Testis (tissue), 3 donors: Measurements from ENCODE around the gene SPRYD3. TPM values are rescaled to one million over a fixed set of nuclear protein-coding genes. Genes with fewer than 3 reads are reported as not detected.
A peak's percentile ranks its signal among the peaks of the same experiment; 100 is the strongest.

Experiments used
- DNase-seq: peaks from one replicate; pipeline ENCODE4 v3.0.0-alpha.2; 2019
- H3K27ac ChIP-seq, 2 donors: fragments of 200-600 bp; sonication (generic); one replicate each; pipeline ENCODE4 v1.5.1; 2019
- H3K27me3 ChIP-seq: fragments of 200-600 bp; sonication (generic); one replicate; pipeline ENCODE4 v1.5.1; 2019
- H3K36me3 ChIP-seq: fragments of 200-600 bp; sonication (generic); one replicate; pipeline ENCODE4 v1.5.1; 2017; ENCODE audit warnings: low read depth; ENCODE audit errors: missing control alignments
- H3K4me1 ChIP-seq: fragments of 200-600 bp; sonication (generic); one replicate; pipeline ENCODE4 v1.5.1; 2019
- H3K4me3 ChIP-seq, 2 donors: fragments of 200-600 bp; sonication (generic); one replicate each; pipeline ENCODE4 v1.5.1; 2017 to 2019
- H3K9me3 ChIP-seq: fragments of 200-600 bp; sonication (generic); one replicate; pipeline ENCODE4 v1.5.1; 2017
- POLR2A ChIP-seq: fragments of 450-650 bp; IDR thresholded peaks from one replicate; pipeline ENCODE4 v1.6.1; 2017; ENCODE audit warnings: antibody characterized with exemption, mild to moderate bottlenecking, moderate library complexity
- WGBS, 2 donors: methylation state at CpG; one replicate each; pipeline ENCODE4 v1.1.5; 2018; 5-methylcytosine and 5-hydroxymethylcytosine counted together
- intact Hi-C: fragments of 100-400 bp; cut with DNase I; formaldehyde crosslinking; loops from one replicate; pipeline ENCODE4 v1.15.1; 2023; ENCODE audit warnings: low total_unique reads
- polyA plus RNA-seq: library from polyadenylated mRNA; stranded (reverse); fragments of 350-450 nt; fragmentation: Illumina TruSeq; extraction: RNeasy Lipid Tissue Mini Kit (QIAGEN cat#74804); gene quantifications from one replicate; pipeline ENCODE4 v1.2.3, GENCODE V29; 2014; ENCODE audit warnings: low read depth, low replicate concordance; ENCODE audit not compliant: insufficient read depth
- total RNA-seq, 2 donors: library from RNA; depleted of rRNA; stranded (reverse); fragments of >200 nt; gene quantifications; one replicate each; pipeline ENCODE4 v1.2.3, GENCODE V29; 2016
- TF ChIP-seq, protein P1 (sequence below), 3 experiments: fragments of 450-650 bp in 2 of 3; fragments of 200-600 bp in 1 of 3; sonication (generic) in 1 of 3; IDR thresholded peaks; one replicate each; pipeline ENCODE4 v1.5.1; 2016 to 2019; ENCODE audit warnings: antibody characterized with exemption in 3 of 3, mild to moderate bottlenecking in 2 of 3, moderate library complexity in 1 of 3

The SPRYD3 gene
- total and polyA plus RNA-seq, 3 donors from 2014 or later, result 27.7 to 29.5 (median 29.5) TPM

DNA sequence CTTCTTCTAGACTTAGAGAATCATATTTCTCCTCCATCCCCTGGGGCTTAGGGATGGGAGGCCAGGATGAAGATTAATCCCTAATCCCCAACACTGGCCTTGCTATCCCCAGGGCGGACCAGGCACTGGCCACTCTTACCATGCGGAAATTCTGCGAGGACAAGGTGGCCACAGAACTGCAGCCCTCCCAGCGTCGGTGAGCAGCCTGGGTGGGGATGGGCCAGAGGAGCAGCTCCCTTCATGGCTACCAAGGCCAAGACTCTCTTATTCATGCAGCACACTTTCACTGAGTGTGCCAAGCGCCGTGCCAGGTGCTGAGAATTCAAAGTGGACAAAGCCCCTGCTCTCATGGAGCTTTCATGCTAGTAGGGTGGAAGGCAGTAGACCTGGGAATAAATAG is 22.3 kb downstream of the SPRYD3 start:
- Histone ChIP-seq H3K4me3 (no peak overlapping the region), H3K4me1 (peaks cover 43% of the 10 kb centered on the region), H3K36me3 (no peaks in the 10 kb centered on the region), H3K9me3 (no peaks in the 10 kb centered on the region), H3K27ac (peak overlapping the region in 1 of 2 donors; percentile 63), H3K27me3 (no peaks in the 10 kb centered on the region)
- no peak for DNase-seq
- intact Hi-C loops, result no loop called here
- TF ChIP-seq, protein P1, sequence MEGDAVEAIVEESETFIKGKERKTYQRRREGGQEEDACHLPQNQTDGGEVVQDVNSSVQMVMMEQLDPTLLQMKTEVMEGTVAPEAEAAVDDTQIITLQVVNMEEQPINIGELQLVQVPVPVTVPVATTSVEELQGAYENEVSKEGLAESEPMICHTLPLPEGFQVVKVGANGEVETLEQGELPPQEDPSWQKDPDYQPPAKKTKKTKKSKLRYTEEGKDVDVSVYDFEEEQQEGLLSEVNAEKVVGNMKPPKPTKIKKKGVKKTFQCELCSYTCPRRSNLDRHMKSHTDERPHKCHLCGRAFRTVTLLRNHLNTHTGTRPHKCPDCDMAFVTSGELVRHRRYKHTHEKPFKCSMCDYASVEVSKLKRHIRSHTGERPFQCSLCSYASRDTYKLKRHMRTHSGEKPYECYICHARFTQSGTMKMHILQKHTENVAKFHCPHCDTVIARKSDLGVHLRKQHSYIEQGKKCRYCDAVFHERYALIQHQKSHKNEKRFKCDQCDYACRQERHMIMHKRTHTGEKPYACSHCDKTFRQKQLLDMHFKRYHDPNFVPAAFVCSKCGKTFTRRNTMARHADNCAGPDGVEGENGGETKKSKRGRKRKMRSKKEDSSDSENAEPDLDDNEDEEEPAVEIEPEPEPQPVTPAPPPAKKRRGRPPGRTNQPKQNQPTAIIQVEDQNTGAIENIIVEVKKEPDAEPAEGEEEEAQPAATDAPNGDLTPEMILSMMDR (IDR thresholded peaks at IDR 0.05), result no peak
- no peak for TF ChIP-seq POLR2A
- WGBS, 2 donors, result 94 to 96% methylated on average over 5 to 7 of the region's 7 CpGs

DNA sequence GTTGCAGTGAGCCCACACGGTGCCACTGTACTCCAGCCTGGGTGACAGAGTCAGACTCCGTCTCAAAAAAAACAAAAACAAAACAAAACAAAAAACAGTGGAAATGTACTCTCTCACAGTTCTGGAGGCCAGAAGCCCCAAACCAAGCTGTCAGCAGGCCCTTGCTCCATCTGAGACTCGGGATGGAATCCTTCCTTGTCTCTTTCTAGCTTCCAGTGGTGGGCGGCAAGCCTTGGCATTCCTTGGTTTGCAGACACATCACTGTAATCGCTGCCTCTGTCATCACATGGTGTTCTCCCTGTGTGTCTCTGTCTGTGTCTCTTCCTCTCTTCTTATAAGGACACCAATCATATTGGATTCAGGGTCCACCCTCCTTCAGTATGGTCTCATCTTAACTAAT is 22.9 kb downstream of the SPRYD3 start:
- Histone ChIP-seq H3K27me3 (no peaks in the 10 kb centered on the region), H3K4me3 (no peak overlapping the region), H3K9me3 (no peaks in the 10 kb centered on the region), H3K27ac (peak overlapping the region in 1 of 2 donors; percentile 63), H3K36me3 (no peaks in the 10 kb centered on the region), H3K4me1 (peaks cover 43% of the 10 kb centered on the region)
- DNase-seq, result no peak
- 70 to 78% methylated on average over 5 of the region's 5 CpGs for WGBS, 2 donors
- intact Hi-C loops, result no loop called here
- TF ChIP-seq POLR2A, result no peak
- TF ChIP-seq, protein P1 (IDR thresholded peaks at IDR 0.05), result no peak

DNA sequence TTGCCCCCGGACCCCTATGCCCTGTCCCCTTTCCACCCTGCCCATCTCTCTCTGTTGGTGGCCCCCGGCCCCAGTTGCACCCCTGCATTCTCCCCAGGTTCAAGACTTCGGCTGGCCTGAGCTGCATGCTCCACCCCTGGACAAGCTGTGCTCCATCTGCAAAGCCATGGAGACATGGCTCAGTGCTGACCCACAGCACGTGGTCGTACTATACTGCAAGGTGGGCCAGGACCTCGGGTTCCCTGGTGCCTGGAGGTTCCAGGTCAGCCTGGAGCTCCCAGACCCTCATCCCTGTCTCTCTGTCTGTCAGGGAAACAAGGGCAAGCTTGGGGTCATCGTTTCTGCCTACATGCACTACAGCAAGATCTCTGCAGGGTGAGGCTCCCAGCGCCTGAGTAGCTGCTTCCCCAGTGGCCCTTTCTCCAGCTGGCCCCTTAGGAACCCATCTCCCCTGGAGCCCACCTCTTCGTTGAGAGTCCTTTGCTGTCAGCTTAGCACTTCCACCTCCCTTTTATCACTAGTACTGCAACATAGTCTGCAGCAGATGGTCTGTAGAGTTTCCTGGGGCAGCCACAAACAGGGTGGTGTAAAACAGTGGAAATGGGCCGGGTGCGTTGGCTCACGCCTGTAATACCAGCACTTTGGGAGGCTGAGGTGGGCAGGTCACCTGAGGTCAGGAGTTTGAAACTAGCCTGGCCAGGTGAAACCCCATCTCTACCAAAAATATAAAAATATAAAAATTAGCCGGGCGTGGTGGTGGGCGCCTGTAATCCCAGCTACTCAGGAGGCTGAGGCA is 23.5 kb downstream of the SPRYD3 start:
- intact Hi-C loops, result no loop called here
- peak overlapping the region in 1 of 2 donors; percentile 89 for H3K27ac ChIP-seq
- H3K9me3 ChIP-seq, result no peaks in the 10 kb centered on the region
- WGBS, 2 donors, result 83 to 85% methylated on average over 14 to 15 of the region's 15 CpGs
- no peak overlapping the region for H3K4me3 ChIP-seq
- TF ChIP-seq, protein P1 (IDR thresholded peaks at IDR 0.05), result no peak
- H3K4me1 ChIP-seq, result peaks cover 43% of the 10 kb centered on the region
- no peaks in the 10 kb centered on the region for H3K27me3 ChIP-seq
- no peaks in the 10 kb centered on the region for H3K36me3 ChIP-seq
- no peak for DNase-seq

DNA sequence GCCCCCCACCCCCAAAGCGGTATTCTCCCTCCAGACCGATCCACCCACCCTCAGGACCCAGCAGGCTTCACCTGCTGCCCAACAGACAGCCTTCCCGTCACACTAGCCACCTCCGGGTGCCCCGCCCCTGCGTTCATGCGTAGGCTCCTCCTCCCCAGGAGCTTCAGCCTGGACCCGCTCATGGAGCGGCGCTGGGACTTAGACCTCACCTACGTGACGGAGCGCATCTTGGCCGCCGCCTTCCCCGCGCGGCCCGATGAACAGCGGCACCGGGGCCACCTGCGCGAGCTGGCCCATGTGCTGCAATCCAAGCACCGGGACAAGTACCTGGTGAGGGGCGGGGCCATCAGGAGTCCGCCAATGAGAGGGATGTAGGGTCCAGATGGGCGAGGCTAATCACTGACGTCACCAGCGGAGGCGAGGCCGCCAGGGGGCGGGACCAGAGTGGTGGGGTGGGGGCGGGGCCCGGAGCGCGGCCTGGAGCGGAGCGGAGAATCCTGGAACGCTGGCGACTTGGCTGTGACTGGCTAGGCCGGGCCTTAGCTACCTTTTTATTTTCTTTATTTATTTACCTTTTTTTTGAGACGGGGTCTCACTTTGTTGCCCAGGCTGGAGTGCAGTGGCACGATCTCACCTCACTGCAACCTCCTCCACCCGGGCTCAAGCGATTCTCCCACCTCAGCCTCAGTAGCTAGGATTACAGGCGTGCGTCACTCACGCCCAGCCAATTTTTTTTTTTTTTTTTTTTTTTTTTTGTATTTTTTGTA is 24.9 kb downstream of the SPRYD3 start:
- H3K9me3 ChIP-seq, result no peaks in the 10 kb centered on the region
- TF ChIP-seq POLR2A, result no peak
- TF ChIP-seq, protein P1 (IDR thresholded peaks at IDR 0.05), result no peak
- intact Hi-C loops, result no loop called here
- H3K4me3 ChIP-seq, result peak overlapping the region; percentile 26 to 60
- H3K4me1 ChIP-seq, result peaks cover 49% of the 10 kb centered on the region
- no peaks in the 10 kb centered on the region for H3K36me3 ChIP-seq
- no peaks in the 10 kb centered on the region for H3K27me3 ChIP-seq
- 3 to 5% methylated on average over 23 to 48 of the region's 48 CpGs for WGBS, 2 donors
- DNase-seq, result peak; percentile 98
- peak overlapping the region; percentile 89 to 92 for H3K27ac ChIP-seq
